ENCODE results near the gene HRH1. TPM values are rescaled to one million over a fixed set of nuclear protein-coding genes. Genes with fewer than 3 reads are reported as not detected.

HRH1 gene
- total and polyA plus RNA-seq, 2 experiments from 2014 or later, result not detected

GRCh38 chr3:11140030-11140712, 14.1 kb upstream of the HRH1 start:
- Mint-ChIP-seq H3K4me3 (no peak overlapping the region), H3K36me3 (ENCODE audit: low read depth) (no peaks in the 10 kb centered on the region), H3K27ac (no peak overlapping the region), H3K4me1 (no peaks in the 10 kb centered on the region), H3K9me3 (no peaks in the 10 kb centered on the region), H3K27me3 (ENCODE audit: insufficient read depth, low read depth, poor library complexity) (peaks cover 6% of the 10 kb centered on the region)
- Histone ChIP-seq H3K9me2 (ENCODE audit: insufficient read depth) (no peaks in the 10 kb centered on the region; the same call in 1 of the 2 replicates), H3K27ac (ENCODE audit: low read depth) (no peak overlapping the region), H3K4me1 (ENCODE audit: insufficient read depth) (no peaks in the 10 kb centered on the region), H3F3A (replicated peaks; ENCODE audit: low read depth) (no peaks in the 10 kb centered on the region), H3K36me3 (ENCODE audit: insufficient read depth) (no peaks in the 10 kb centered on the region), H3K27me3 (ENCODE audit: insufficient read depth) (no peaks in the 10 kb centered on the region), H2AFZ (peak overlapping the region; percentile 47; the same call in 1 of the 2 replicates), H3K4me2 (no peak overlapping the region), H4K20me1 (replicated peaks; ENCODE audit: insufficient read depth) (no peaks in the 10 kb centered on the region), H3K4me3 (no peak overlapping the region), H3K79me2 (replicated peaks; ENCODE audit: insufficient read depth) (no peaks in the 10 kb centered on the region)
- TF ChIP-seq EZH2 (IDR thresholded peaks at IDR 0.05; ENCODE audit: low read depth, unreplicated experiment) (no peak), ZNF331 (CRISPR knock-in tag; IDR thresholded peaks at IDR 0.05; ENCODE audit: low read depth) (no peak), JUNB (IDR thresholded peaks at IDR 0.05; ENCODE audit: unreplicated experiment) (no peak), POLR2AphosphoS5 (IDR thresholded peaks at IDR 0.05; ENCODE audit: low read depth) (no peak), NANOG (IDR thresholded peaks at IDR 0.05; ENCODE audit: borderline replicate concordance) (no peak), REST (IDR thresholded peaks at IDR 0.05; ENCODE audit: unreplicated experiment) (no peak), ETS1 (IDR thresholded peaks at IDR 0.05) (no peak), STAT1 (IDR thresholded peaks at IDR 0.05; ENCODE audit: unreplicated experiment) (no peak), EZH2phosphoT487 (IDR thresholded peaks at IDR 0.05; ENCODE audit: unreplicated experiment) (no peak), CREB1 (CRISPR knock-in tag; IDR thresholded peaks at IDR 0.05; ENCODE audit: low read depth) (no peak), ZNF114 (CRISPR knock-in tag; IDR thresholded peaks at IDR 0.05) (no peak)
- TF ChIP-seq, protein P1, sequence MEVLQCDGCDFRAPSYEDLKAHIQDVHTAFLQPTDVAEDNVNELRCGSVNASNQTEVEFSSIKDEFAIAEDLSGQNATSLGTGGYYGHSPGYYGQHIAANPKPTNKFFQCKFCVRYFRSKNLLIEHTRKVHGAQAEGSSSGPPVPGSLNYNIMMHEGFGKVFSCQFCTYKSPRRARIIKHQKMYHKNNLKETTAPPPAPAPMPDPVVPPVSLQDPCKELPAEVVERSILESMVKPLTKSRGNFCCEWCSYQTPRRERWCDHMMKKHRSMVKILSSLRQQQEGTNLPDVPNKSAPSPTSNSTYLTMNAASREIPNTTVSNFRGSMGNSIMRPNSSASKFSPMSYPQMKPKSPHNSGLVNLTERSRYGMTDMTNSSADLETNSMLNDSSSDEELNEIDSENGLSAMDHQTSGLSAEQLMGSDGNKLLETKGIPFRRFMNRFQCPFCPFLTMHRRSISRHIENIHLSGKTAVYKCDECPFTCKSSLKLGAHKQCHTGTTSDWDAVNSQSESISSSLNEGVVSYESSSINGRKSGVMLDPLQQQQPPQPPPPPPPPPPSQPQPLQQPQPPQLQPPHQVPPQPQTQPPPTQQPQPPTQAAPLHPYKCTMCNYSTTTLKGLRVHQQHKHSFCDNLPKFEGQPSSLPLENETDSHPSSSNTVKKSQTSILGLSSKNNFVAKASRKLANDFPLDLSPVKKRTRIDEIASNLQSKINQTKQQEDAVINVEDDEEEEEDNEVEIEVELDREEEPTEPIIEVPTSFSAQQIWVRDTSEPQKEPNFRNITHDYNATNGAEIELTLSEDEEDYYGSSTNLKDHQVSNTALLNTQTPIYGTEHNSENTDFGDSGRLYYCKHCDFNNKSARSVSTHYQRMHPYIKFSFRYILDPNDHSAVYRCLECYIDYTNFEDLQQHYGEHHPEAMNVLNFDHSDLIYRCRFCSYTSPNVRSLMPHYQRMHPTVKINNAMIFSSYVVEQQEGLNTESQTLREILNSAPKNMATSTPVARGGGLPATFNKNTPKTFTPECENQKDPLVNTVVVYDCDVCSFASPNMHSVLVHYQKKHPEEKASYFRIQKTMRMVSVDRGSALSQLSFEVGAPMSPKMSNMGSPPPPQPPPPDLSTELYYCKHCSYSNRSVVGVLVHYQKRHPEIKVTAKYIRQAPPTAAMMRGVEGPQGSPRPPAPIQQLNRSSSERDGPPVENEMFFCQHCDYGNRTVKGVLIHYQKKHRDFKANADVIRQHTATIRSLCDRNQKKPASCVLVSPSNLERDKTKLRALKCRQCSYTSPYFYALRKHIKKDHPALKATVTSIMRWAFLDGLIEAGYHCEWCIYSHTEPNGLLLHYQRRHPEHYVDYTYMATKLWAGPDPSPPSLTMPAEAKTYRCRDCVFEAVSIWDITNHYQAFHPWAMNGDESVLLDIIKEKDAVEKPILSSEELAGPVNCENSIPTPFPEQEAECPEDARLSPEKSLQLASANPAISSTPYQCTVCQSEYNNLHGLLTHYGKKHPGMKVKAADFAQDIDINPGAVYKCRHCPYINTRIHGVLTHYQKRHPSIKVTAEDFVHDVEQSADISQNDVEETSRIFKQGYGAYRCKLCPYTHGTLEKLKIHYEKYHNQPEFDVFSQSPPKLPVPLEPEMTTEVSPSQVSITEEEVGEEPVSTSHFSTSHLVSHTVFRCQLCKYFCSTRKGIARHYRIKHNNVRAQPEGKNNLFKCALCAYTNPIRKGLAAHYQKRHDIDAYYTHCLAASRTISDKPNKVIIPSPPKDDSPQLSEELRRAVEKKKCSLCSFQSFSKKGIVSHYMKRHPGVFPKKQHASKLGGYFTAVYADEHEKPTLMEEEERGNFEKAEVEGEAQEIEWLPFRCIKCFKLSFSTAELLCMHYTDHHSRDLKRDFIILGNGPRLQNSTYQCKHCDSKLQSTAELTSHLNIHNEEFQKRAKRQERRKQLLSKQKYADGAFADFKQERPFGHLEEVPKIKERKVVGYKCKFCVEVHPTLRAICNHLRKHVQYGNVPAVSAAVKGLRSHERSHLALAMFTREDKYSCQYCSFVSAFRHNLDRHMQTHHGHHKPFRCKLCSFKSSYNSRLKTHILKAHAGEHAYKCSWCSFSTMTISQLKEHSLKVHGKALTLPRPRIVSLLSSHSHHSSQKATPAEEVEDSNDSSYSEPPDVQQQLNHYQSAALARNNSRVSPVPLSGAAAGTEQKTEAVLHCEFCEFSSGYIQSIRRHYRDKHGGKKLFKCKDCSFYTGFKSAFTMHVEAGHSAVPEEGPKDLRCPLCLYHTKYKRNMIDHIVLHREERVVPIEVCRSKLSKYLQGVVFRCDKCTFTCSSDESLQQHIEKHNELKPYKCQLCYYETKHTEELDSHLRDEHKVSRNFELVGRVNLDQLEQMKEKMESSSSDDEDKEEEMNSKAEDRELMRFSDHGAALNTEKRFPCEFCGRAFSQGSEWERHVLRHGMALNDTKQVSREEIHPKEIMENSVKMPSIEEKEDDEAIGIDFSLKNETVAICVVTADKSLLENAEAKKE (CRISPR knock-in tag; IDR thresholded peaks at IDR 0.05), result no peak
- TF ChIP-seq, protein P2, sequence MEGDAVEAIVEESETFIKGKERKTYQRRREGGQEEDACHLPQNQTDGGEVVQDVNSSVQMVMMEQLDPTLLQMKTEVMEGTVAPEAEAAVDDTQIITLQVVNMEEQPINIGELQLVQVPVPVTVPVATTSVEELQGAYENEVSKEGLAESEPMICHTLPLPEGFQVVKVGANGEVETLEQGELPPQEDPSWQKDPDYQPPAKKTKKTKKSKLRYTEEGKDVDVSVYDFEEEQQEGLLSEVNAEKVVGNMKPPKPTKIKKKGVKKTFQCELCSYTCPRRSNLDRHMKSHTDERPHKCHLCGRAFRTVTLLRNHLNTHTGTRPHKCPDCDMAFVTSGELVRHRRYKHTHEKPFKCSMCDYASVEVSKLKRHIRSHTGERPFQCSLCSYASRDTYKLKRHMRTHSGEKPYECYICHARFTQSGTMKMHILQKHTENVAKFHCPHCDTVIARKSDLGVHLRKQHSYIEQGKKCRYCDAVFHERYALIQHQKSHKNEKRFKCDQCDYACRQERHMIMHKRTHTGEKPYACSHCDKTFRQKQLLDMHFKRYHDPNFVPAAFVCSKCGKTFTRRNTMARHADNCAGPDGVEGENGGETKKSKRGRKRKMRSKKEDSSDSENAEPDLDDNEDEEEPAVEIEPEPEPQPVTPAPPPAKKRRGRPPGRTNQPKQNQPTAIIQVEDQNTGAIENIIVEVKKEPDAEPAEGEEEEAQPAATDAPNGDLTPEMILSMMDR (conservative IDR thresholded peaks at IDR 0.05; ENCODE audit: low read depth in 2 of 2), result no peak
- no peak for DNase-seq (ENCODE audit: low spot score)
- ATAC-seq, result no peak
